GM21825 (cell line): ENCODE results near the gene IRX1.

Experiments
- ATAC-seq: cut with Tn5 transposase; IDR thresholded peaks from one replicate; pipeline ENCODE4 v1.9.1; 2021; ENCODE audit warnings: mild to moderate bottlenecking, moderate library complexity; ENCODE audit not compliant: unreplicated experiment

IRX1 gene

DNA sequence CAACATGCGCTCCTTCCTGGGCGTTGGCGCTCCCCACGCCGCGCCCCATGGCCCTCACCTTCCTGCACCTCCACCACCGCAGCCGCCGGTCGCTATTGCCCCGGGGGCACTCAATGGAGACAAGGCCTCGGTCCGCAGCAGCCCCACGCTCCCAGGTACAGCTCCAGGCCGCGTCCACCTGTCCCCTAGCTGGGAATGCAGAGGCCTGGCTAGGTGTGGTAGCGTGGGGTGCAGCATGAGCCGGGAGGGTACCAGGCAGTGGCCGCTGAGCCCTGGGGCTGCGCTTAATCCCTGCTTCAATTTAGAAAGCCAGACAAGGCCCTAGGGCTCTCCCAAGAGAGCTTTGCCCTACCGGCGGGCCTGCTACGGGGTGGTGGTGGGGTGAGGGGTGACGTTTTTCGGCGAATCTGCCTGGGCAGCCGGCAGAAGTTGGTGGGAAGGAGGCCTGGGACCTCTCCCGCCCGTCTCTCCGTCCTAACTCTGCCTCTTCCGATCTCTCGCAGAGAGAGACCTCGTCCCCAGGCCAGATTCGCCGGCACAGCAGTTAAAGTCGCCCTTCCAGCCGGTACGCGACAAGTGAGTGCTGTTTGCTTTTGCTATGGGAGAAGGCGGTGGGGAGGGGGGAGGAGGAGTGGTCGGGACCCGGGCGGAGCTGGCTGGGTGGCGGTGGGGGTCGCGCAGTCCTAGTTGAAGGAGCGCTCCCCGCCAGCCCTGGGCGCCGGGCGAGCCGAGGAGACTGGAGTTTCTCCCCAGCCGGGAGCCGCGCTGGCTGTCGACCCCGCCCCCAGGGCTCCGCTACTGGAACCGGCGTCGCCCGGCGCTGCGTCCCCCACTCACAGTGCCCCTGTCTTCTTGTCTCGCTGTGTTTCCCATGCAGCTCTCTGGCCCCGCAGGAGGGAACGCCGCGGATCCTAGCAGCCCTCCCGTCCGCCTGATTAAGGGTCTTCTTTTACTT lies 4.8 kb downstream of the IRX1 start:
- no peak for ATAC-seq

DNA sequence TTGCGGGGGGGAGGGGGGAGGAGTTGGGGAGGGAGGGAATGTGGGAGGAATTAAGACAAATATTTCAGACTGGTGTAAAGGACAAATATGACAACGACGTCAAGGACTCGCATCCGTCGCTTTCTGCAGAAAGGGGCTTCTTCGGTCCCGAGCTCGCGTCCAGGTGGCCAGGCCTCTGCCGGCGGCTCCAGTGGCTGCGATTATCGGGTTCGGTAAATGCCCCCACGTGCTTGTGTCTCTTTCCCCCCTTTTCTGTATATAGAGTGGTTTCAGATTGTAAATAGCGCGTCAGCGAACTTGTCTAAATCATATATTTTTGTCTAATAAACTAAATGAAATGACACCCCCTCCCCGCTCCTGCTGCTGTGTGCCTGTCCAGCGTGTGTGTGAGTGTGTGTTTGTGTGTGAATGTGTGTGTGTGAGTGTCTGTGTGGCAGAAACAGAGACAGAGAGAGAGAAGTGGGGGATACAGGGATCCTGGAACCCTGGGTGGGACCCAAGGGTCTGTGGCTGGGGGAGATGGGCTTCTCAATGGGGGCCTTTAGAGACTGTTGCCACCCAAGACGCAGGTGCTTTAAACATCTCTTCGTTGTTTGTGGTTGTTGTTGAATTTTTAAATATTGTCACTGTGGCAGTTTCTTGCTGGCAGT lies 5.6 kb downstream of the IRX1 start:
- no peak for ATAC-seq

DNA sequence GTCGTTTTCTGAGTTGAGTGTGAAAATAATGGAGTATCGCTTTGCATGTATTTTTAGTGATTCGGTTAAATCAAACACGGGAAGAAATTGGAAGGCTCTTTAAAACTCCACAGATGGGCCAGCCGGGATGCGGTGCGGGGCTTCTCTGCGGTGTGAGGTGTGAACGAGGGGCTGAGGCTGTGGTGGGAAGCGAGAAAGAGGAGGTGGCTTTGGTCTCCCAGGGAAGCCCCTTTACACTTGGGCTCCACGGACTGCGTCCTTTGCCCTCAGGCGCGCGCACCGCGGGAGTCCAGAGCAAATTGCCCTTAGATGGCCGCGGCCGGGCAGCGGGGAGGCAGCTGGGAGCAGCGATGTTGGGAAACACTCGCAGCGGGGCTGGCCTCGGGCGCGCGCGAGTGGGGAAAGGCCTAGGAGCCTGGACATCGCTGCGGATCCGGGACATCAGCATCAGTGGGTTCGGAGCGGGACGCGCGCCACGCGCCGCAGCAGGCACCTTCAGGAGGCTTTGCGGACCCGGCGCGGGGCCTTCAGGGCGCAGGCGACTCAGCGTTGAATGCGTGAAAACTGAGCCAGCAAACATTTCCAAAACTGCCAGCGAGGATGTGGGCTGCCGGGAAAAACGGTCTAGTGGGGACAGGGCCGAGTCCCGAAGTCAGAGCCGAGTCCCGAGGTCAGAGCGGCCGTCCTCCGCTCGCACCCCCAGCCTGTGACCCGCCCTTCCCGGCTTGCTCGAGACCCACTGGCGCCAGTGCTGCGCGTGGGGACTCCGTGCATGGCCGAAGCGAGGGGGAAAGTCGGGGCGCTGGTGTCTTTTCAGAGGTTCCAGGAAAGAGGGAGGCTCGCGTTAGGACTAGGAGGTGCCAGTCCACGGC lies 6.5 kb downstream of the IRX1 start:
- ATAC-seq: no peak

DNA sequence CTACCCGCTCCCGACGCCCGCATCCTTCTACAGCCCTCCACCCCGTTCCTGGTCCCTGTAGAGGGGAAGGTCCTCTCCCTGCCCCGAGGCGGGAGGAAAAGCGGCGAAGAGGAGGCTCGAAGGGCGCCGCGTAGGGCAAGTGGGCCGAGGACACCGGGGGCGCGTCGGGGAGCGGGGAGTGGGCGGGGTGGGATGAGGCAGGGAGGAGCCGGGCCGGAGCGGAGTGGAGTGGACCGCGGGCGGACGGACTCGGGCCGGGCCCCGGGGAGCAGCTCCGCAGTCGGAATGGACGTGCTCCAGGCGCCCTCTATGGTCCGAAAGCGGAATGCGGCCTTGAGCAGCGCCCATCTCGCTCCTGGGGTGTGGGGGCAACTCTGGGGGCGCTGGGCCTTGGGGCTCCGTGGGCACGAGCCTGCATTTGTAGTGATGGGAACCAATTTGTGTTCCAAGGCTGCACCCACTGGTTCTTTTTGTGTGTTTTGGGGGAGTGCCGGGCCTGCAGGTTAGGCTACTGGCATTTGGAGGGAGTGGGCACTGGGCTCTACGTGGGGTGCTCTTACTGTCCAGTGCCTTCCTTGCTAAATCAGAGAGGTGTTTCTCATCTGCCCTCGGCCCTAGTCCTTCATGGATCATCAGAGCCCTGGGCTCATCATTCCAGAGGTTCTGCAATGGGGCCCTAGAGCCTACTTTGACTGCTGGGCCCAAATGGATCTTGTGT lies 7.3 kb downstream of the IRX1 start:
- ATAC-seq: no peak

GRCh38 chr5:3604501-3604900 lies 8.9 kb downstream of the IRX1 start:
- no peak for ATAC-seq

GRCh38 chr5:3605298-3606010 lies 9.8 kb downstream of the IRX1 start:
- ATAC-seq: no peak

DNA sequence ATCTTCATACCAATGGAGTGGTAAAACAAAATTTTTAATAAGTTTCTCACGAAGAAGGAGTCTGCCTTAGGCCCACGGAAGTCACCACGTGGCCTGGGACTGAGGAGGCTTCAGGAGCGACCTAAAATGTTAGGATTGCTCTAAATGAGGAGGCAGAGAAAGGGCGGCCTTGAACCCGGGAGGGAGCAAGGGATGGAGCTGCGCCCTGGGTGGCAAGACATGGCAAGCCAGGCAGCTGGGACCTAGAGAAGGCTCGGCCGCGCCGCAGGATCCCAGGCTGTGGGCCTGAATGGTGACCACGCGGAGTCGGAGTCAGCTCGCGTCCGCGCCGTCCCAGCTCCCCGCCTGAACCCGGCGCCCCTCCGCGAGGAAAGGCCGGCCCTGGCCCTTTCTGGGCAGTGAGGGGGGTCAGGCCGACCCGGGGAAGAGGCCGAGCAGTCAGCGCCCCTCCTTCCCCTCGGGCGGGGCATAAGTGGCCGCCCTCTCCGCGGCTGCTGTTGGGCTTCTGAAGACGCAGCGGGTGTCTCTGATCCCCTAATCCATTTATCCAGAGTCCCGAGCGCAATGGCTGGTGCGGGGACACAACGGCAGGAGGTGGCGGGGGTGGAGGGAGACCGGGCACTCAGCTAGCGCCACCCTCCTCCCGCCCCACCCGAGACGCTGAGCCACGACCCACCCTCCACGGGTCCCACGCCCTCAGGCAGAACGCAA lies 10.6 kb downstream of the IRX1 start:
- no peak for ATAC-seq

GRCh38 chr5:3607541-3608181 lies 12.0 kb downstream of the IRX1 start:
- no peak for ATAC-seq

DNA sequence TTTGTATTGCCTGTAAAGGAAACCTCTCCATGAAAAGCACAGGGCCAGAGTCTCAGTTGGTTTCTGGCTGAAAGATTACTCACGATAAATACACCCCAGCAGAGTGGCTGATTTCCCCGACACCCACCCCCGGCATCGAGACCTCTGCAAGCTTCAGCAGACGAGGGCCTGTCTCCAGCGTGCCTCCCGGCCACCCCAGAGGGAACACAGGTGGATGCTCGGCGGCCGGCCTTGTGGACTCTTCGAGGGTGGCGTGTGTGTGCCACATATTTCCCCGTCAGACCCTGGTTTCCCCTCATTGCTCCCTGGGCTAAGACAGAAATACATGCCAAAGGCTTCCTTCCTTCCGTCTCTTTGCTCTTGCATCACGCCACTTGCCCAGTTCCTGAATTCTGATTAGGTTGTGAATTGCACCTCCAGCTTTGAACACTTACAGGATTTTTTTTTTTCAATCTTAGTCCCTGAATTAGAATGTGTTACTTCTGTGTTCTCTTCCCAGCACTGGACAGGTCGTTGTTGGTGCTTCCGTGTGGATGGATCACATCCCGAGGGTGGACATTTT lies 13.6 kb downstream of the IRX1 start:
- ATAC-seq: no peak

GRCh38 chr5:3612591-3613042 lies 17.0 kb downstream of the IRX1 start:
- no peak for ATAC-seq

- no peak for ATAC-seq
These were observed 18.1 kb downstream of the IRX1 start for GRCh38 chr5:3613726-3614125.

DNA sequence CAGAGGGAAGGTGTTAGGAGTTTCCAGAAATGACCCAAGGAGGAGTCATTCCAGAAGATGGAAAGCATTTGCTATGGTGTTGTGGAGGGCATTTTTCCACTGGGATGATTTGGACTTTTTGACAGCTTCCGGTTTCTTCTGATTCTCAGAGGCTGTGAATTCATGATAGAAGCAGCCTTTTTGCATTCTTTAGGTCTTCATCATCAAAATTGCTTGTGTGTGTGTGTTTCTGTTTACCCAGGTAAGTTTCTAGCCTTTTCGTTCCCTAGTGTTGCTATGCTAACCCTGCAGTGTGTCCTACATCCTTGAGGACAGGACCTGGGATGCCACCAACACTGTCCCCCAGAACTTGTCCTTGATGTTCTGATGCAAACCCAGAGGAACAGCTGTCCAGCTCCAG lies 19.6 kb downstream of the IRX1 start:
- ATAC-seq: no peak

DNA sequence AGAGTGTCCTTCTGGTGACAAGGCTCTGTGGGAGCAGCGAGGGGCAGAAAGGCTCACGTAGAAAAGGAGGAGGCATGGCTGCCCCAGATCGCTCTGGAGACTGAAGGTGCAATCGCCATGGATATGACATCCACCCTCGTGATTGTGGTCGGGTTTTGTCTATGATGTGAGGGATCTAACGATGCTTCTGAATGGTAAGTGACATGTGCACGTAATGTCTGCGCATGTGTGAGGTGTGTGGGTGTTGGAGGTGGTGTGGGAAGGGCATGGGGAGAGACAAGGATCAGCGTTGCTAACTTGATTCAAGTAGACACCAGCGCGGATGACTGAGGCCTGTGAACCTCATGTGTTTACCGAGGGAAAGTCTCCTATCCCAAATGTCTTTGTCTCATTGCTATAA lies 20.2 kb downstream of the IRX1 start:
- no peak for ATAC-seq

GRCh38 chr5:3619579-3619978 lies 23.9 kb downstream of the IRX1 start:
- ATAC-seq: no peak

DNA sequence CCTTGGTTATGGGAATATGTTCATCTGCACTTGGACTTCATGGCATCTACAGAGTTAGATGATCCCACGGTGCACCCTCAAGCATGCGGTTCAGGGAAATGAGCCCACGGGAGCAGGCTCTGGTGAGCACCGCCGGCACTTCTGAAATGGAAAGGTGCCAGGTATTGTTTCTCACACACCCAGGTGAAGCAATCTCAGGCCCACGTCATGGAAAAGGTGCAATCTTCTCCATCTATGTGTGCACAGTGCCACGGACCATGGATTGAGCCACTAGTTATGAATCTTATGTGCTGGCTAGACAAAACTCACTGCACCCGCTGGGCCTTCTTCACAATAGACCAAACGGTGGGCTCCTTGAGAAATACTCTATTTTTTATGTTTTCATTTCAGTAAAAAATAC lies 27.3 kb downstream of the IRX1 start:
- no peak for ATAC-seq

GRCh38 chr5:3625626-3626025 lies 30.0 kb downstream of the IRX1 start:
- ATAC-seq: no peak

DNA sequence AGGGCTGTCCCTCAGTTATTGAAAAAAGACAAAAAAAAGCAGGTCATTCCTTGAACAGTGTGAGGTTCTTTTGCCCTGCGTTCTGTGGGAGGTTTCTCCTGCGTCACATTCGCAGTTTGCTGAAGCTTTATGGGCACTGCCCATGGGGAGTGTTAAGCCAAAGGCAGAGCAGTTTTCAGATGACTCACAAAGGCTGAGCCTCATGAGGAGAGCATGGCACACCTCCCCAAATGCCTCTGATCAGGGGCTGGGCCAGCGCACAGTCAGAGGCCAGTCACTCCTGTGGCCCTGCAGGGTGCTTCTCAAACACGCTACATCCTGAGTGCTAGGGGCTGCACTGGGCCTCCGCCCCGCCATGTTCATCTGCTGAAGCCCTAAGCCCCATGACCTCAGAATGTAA lies 38.4 kb downstream of the IRX1 start:
- ATAC-seq: no peak

DNA sequence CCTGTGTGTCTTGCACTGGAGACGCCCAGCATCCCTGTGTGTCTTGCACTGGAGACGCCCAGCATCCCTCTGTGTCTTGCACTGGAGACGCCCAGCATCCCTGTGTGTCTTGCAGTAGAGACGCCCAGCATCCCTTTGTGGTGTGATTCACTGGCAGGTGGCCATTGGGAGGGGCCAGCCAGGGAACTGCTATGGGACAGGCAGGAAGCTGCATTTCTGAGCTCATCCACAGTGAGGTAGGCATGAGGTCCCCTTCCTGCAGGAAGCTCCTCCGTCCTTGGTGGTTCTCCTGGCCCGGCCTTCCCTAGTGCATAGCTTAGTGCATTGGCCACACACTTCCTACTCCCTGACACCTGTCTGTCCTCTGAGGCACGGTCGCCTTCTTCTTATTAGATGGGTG lies 43.5 kb downstream of the IRX1 start:
- no peak for ATAC-seq

- ATAC-seq: no peak
These were observed 46.6 kb downstream of the IRX1 start for GRCh38 chr5:3642231-3642630.
